ENCODE measurements around the gene NUCKS1. TPM values are rescaled to one million over a fixed set of nuclear protein-coding genes. Genes with fewer than 3 reads are reported as not detected.

NUCKS1 gene
- total and polyA plus RNA-seq, 2 of the 13 experiments (the other 11 are each of a cell fraction or from before 2014, with no cell fraction given), result 35.5 to 117 TPM

- no peak for TF ChIP-seq ZXDC (CRISPR knock-in tag; IDR thresholded peaks at IDR 0.05)
- TF ChIP-seq, protein P1, sequence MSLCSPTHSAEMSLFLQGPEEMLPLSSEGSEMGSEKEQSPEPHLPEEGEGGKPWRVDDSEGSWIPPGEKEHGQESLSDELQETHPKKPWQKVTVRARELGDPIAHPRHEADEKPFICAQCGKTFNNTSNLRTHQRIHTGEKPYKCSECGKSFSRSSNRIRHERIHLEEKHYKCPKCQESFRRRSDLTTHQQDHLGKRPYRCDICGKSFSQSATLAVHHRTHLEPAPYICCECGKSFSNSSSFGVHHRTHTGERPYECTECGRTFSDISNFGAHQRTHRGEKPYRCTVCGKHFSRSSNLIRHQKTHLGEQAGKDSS (CRISPR knock-in tag; IDR thresholded peaks at IDR 0.05; ENCODE audit: borderline replicate concordance, low read depth), result no peak
- TF ChIP-seq HNRNPLL (IDR thresholded peaks at IDR 0.05; ENCODE audit: low read depth, low read length, poor library complexity, severe bottlenecking), result peak; percentile 48
- no peak for TF ChIP-seq XRCC5 (optimal IDR thresholded peaks at IDR 0.05; ENCODE audit: low read length)
- TF ChIP-seq SP4 (CRISPR knock-in tag; IDR thresholded peaks at IDR 0.05), result no peak
- TF ChIP-seq RAD51 (IDR thresholded peaks at IDR 0.05; ENCODE audit: borderline replicate concordance), result peak; percentile 50
- no peak for TF ChIP-seq NCOA2 (CRISPR knock-in tag; IDR thresholded peaks at IDR 0.05)
- TF ChIP-seq RFX5 (IDR thresholded peaks at IDR 0.05; ENCODE audit: low read depth, low read length), result no peak
- TF ChIP-seq RFXAP (CRISPR knock-in tag; IDR thresholded peaks at IDR 0.05; ENCODE audit: borderline replicate concordance), result 0 out of 2 replicates have a peak, but pooled peaks have one; percentile 10
- TF ChIP-seq TEAD3 (CRISPR knock-in tag; optimal IDR thresholded peaks at IDR 0.05; ENCODE audit: borderline replicate concordance), result no peak
- TF ChIP-seq KDM4B (CRISPR knock-in tag; IDR thresholded peaks at IDR 0.05), result no peak
- peak; percentile 43; the same call in 1 of the 2 replicates for TF ChIP-seq REPIN1 (CRISPR knock-in tag; IDR thresholded peaks at IDR 0.05; ENCODE audit: borderline replicate concordance, low read depth)
- no peak for TF ChIP-seq HMGA1 (CRISPR knock-in tag; conservative IDR thresholded peaks at IDR 0.05)
- peak; percentile 45; the same call in 1 of the 2 replicates for TF ChIP-seq TARDBP (CRISPR knock-in tag; IDR thresholded peaks at IDR 0.05)
- no peak for TF ChIP-seq ZNF234 (CRISPR knock-in tag; conservative IDR thresholded peaks at IDR 0.05)
- TF ChIP-seq, protein P2, sequence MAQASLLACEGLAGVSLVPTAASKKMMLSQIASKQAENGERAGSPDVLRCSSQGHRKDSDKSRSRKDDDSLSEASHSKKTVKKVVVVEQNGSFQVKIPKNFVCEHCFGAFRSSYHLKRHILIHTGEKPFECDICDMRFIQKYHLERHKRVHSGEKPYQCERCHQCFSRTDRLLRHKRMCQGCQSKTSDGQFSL (CRISPR knock-in tag; IDR thresholded peaks at IDR 0.05), result no peak
- TF ChIP-seq SOX6 (IDR thresholded peaks at IDR 0.05), result no peak
- peak; percentile 49; the same call in 1 of the 2 replicates for TF ChIP-seq SOX6 (CRISPR knock-in tag; IDR thresholded peaks at IDR 0.05)
- peak; percentile 94 for TF ChIP-seq BHLHE40 (IDR thresholded peaks at IDR 0.05; ENCODE audit: low read length)
- TF ChIP-seq ZBTB7A (CRISPR knock-in tag; IDR thresholded peaks at IDR 0.05), result peak; percentile 69; the same call in 1 of the 2 replicates
- TF ChIP-seq, protein P3, sequence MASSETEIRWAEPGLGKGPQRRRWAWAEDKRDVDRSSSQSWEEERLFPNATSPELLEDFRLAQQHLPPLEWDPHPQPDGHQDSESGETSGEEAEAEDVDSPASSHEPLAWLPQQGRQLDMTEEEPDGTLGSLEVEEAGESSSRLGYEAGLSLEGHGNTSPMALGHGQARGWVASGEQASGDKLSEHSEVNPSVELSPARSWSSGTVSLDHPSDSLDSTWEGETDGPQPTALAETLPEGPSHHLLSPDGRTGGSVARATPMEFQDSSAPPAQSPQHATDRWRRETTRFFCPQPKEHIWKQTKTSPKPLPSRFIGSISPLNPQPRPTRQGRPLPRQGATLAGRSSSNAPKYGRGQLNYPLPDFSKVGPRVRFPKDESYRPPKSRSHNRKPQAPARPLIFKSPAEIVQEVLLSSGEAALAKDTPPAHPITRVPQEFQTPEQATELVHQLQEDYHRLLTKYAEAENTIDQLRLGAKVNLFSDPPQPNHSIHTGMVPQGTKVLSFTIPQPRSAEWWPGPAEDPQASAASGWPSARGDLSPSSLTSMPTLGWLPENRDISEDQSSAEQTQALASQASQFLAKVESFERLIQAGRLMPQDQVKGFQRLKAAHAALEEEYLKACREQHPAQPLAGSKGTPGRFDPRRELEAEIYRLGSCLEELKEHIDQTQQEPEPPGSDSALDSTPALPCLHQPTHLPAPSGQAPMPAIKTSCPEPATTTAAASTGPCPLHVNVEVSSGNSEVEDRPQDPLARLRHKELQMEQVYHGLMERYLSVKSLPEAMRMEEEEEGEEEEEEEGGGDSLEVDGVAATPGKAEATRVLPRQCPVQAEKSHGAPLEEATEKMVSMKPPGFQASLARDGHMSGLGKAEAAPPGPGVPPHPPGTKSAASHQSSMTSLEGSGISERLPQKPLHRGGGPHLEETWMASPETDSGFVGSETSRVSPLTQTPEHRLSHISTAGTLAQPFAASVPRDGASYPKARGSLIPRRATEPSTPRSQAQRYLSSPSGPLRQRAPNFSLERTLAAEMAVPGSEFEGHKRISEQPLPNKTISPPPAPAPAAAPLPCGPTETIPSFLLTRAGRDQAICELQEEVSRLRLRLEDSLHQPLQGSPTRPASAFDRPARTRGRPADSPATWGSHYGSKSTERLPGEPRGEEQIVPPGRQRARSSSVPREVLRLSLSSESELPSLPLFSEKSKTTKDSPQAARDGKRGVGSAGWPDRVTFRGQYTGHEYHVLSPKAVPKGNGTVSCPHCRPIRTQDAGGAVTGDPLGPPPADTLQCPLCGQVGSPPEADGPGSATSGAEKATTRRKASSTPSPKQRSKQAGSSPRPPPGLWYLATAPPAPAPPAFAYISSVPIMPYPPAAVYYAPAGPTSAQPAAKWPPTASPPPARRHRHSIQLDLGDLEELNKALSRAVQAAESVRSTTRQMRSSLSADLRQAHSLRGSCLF (CRISPR knock-in tag; IDR thresholded peaks at IDR 0.05; ENCODE audit: borderline replicate concordance), result no peak
- TF ChIP-seq RCOR2 (CRISPR knock-in tag; IDR thresholded peaks at IDR 0.05), result no peak
- peak; percentile 64; the same call in 1 of the 2 replicates for TF ChIP-seq ZBTB7B (CRISPR knock-in tag; IDR thresholded peaks at IDR 0.05)
These were observed 25.2 kb upstream of the NUCKS1 start, which contains the start of gene RAB29 (continued) for GRCh38 chr1:205775015-205775716.

All from HepG2 (cell line).